Stimulated activated CD4-positive, alpha-beta T cell treated with anti-CD3 and anti-CD28 coated beads, Interleukin-4, amount 100 ng/mL, for 24 hours (primary cell): ENCODE results near the gene SH3PXD2A.

Experiments used
- DNase-seq: peaks from one replicate; pipeline ENCODE4 v3.0.0-alpha.2; 2020

The SH3PXD2A gene

DNA sequence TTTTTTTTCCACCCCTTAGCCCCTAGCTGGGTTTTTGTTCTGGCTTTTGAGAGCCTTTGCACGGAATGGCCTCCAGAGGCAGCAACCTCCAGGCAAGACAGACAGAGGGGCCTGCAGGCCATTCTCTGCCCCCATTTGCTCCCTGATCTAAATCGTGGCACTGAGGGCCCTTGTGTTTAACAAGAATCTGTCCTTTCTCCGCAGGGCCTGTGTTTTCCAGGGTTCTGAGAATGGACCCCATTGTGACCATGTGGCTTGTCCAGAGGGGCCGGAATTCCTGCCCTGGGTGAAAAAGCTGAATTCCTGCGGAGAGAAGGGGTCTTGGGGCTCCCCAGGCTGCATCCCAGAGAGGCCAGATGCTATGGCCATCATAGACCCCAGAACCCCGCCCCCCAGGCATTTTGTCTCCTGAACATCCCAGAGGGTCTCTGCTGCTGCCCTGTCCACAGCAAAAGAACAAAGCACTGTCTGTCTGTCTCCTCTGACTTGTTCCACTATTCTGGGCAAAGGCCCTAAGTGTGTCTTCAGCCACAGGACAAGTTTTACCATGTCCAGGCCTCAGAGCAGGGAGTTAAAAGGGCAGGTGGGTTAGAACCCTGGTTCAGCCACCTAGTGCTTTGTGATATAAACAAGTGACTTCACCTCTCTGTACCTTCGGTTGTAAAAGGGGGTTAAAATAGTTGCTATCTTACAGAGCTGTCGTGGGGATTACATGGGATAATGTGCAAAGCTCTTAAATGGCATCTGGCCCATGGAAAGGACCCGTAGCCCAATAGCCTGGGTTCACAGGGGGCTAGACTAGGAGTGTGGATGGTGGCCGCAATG is 155.6 kb downstream of the SH3PXD2A start:
- no peak for DNase-seq

- DNase-seq, result no peak
Measured at GRCh38 chr10:103698266-103698665, 157.1 kb downstream of the SH3PXD2A start.

DNA sequence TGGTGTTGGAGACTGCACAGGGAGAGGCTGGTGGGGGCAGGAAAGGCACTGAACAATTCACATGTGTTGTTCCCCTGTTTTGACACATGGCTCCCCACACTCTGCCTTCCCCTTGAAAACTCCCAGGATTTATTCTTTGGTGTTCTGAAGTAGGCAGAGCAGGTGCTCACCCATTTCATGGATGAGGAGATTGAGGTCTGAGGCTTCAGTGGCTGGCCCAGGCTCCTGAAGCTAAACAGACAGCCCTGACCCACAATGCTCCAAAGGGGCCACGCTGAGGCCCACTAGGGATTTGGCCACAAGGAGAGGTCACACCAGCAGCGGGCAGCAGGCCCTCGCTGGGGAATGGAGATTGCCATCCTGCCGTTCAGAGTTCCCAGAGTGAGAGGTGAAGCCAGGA is 157.6 kb downstream of the SH3PXD2A start:
- DNase-seq, result no peak

- peak; percentile 83 for DNase-seq
Measured at GRCh38 chr10:103696411-103697145, 158.8 kb downstream of the SH3PXD2A start.

DNA sequence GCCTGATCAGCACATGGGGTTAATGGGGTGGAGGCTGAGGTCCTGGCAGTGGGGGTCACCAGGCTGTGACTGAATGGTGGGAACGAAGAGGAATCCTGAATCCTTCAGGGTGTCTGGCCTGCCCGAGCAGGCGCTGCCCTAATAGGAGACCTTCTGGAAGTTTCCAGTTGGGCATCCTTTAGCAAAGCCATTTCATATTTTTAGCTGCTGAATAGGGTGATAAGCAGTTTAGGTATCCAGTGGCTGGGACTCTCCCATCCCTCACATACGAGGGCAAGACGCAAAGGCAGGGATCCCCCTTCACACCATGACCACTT is 159.3 kb downstream of the SH3PXD2A start:
- no peak for DNase-seq

GRCh38 chr10:103695584-103696005 is 159.8 kb downstream of the SH3PXD2A start:
- no peak for DNase-seq

DNA sequence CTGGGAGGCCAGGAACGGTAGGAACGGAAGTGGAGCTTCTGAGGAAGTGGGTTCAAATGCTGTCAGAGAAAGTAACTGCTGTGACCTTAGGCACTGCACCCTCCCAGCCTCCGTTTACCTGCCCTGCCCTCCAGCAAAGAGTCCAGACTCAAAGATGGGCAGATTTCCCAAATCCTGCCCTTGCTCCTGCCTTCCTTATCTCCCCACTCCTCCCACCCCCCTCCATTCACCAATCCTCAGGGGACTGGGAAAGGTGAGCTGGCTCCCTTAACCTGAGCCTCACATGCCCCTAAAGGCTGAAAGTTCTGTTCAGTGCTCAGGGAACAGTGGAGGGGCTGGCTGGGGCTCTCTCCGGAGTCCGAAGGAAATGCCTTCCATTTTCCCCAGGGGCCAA is 161.6 kb downstream of the SH3PXD2A start:
- no peak for DNase-seq

DNA sequence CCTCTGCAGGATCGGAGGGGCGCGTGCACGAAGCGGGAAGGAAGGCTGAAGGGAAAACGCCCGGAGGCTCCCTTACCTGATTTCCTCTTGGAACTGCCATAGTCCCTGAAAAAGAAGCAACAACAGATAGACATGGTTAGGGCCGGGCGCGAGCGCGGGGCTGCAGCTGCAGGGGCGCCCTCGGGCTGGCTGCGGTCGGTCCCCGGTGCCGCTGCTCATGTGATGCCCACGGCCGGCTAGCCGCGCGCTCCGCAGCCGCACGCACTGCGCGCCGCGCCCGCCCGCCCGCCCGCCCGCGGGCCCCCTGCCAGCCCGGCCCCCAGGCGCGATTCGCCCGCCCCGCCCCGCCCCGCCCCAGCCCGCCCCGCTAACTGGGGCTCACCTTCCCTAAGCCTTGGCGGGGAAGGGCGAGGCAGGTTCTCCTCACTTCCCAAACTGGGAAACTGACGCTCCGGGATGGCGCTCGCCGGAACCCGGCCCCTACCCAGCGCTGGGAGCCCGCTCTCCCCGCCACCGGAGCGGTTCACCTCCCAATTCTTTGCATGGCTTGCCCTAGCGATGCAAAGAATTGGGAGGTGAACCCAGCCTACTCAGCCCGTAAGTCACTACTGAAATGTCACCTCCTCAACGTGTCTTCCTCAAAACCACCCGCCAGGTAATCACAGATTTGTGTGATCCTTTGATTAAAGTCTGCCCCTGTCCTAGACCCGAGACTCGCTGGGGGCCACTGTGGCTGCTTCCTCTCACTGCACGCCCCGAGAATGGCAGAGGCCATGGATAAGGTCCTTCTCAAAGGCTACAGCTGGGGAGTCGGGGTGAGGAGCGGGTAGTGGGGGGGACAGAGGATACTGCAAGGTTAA is 162.2 kb downstream of the SH3PXD2A start:
- peak; percentile 19 for DNase-seq

- DNase-seq, result peak; percentile 38
Measured at GRCh38 chr10:103692436-103692951, 162.9 kb downstream of the SH3PXD2A start.

DNA sequence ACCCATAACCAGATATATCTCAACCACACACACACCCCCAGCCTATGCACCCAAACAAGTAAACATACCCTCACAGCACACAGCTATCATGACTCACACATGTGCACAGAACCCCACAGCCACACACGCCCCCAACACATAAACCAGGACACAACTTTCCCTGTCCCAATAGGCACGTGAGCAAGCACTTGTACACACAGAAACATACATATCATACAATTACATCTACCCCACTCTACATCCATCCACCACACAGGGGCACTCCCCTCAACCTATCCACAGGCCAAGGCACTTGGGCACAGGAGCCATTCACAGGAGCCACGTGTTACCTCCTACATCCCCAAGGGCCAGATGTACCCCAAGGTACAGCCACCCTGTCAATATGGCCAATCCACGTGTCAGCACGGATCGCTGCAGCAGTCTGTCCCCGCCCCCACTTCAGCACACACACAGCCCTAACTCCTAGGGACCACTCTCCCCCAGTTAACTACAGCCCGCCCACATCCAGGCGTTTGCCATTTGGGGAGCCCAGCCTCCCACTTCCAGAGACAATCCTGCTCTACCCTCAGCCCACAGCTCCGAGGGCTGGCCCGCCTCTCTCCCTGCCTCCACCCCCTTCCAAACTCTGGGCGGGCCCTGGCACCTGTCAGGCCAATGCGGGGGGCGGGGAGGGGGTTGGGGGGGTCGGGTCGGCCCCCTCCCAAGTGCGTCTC is 163.5 kb downstream of the SH3PXD2A start:
- DNase-seq, result no peak

DNA sequence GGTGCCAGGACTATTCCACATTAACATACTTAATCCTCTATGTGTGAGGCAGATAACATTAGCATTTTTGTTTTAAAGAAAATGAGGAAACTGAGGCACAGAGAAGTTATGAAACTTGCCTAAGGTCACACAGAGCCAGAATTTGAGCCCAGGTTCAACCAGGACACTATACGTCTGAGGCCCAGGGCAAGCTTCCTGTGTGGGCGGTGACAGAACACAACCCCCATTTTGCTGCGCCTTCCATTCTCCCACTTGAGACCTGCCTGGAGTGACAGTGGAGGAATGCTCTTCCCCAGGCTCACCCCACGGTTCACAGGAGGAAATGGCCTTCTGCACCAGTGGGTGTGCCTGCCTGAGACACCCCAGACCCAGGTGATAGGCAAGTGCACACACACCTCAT is 164.1 kb downstream of the SH3PXD2A start:
- no peak for DNase-seq

GRCh38 chr10:103690281-103690680 is 165.1 kb downstream of the SH3PXD2A start:
- no peak for DNase-seq

GRCh38 chr10:103688491-103688890 is 166.9 kb downstream of the SH3PXD2A start:
- DNase-seq, result no peak

DNA sequence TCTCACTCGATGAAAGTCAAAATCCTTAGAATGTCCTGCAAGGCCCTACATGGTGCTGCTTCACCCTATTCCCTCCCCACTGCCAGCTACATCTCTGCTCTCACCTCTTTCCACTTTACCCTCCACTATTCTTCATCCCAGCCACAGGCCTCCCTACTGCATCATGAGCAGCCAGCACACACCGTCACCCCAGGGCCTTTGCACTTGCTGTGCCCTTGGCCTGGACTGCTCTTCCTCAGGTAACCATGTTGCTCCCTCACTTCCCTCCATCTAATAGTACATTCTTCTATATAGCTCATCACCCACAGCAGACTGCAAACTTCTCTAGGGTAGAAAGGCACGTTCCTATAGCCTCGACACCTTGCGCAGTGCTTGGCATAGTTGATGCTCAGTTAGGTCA is 167.7 kb downstream of the SH3PXD2A start:
- DNase-seq, result no peak

- DNase-seq, result no peak
Measured at GRCh38 chr10:103687172-103687571, 168.2 kb downstream of the SH3PXD2A start.

DNA sequence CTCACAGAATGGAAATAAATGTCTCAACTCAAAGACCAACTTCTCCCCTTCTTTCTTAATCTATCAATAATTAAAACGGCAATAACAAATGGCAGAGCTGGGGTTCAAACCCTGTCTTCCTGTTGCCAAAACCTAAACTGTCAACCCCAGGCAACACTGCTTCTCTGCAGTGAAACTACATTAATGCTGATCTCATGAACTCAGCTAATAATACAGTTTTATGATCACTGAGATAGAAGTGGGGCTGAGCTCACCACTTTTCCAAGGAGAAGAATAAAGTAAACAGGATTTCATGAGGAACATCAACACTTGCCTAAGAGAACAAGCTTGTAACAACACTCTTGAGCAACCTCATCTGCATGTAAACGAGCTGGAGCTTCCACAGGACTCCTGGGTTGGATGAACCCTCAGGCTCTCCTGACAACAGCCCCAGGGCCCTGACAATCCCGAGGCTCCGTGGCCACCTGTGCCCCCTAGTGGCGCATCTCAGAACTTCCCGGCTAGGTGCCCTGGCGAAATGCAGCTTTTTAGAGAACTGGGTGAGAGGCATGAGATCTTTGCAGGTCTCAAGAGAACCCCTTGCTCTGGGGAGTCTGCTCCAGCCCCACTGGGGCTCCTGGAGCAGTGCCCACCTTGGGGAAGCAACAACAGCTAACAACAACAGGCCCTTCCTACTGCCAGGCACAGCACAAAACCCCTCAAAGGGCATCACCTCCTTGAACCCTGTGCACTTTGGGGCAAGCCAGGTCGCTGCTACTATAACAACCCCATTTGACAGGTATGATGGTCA is 169.3 kb downstream of the SH3PXD2A start:
- peak; percentile 79 for DNase-seq

DNA sequence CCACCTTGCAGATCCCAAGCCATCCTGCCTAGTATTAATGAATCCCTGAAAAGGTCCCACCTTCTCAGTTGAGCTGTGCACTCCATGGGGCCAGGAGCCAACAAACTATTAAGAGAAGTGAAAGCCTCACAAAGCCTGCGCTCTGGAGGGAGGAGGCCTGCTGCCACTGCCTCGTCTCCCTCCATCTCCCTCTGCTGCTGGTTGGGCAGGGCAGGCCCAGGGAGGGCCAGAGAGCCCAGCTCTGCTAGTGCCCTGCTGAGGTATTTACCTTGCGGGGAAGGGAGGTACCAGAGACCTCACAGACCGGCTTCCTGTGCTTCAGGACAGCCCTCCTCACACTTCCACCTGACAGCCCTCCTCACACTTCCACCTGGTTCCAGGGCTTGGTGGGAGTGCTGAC is 171.5 kb downstream of the SH3PXD2A start:
- no peak for DNase-seq

DNA sequence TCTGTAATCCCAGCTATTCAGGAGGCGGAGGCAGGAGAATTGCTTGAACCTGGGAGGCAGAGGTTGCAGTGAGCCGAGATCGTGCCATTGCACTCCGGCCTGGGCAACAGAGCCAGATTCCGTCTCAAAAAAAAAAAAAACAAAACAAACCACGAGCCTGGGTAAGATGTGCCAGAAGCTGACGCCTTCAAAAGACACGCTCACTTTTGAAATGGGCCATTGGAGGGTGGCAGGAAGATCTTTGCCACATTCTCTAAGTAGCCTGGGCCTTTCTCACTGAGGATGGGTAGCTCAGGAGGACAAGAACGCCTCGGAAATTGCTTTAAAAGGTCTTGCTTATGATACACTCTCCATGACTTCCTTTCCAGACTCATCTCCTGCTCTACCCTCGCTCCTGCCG is 172.7 kb downstream of the SH3PXD2A start:
- DNase-seq, result no peak

GRCh38 chr10:103681617-103682399 is 173.6 kb downstream of the SH3PXD2A start:
- DNase-seq, result no peak

GRCh38 chr10:103680869-103681236 is 174.5 kb downstream of the SH3PXD2A start:
- DNase-seq, result no peak
